MM.1S (cell line): ENCODE results near the gene WRAP73.
A peak's percentile ranks its signal among the peaks of the same experiment; 100 is the strongest.

Experiments used
- DNase-seq: peaks from one replicate; pipeline ENCODE4 v3.0.0-alpha.2; 2015
- H2AFZ ChIP-seq: fragments of 300-600 bp; sonication (generic); 2 replicates; pipeline ENCODE4 v1.6.0; 2016; ENCODE audit warnings: antibody characterized with exemption, low read length
- H3F3A ChIP-seq: fragments of 300-600 bp; sonication (generic); 2 replicates; pipeline ENCODE4 v1.6.1; 2016; ENCODE audit warnings: mild to moderate bottlenecking, antibody characterized with exemption, low read length, moderate library complexity, mixed read lengths; ENCODE audit not compliant: insufficient read depth
- H3K27ac ChIP-seq: fragments of 300-600 bp; sonication (generic); 2 replicates; pipeline ENCODE4 v1.5.1; 2016; ENCODE audit warnings: mild to moderate bottlenecking, low read length
- H3K27me3 ChIP-seq: fragments of 300-600 bp; sonication (generic); replicated peaks from 2 replicates; pipeline ENCODE4 v1.6.0; 2016; ENCODE audit warnings: low read length; ENCODE audit not compliant: insufficient read depth
- H3K36me3 ChIP-seq: fragments of 300-600 bp; sonication (generic); replicated peaks from 2 replicates; pipeline ENCODE4 v1.6.1; 2016; ENCODE audit warnings: mild to moderate bottlenecking, low read length, mixed read lengths; ENCODE audit not compliant: insufficient read depth
- H3K4me1 ChIP-seq: fragments of 300-600 bp; sonication (generic); 2 replicates; pipeline ENCODE4 v1.6.1; 2016; ENCODE audit warnings: low read length, mixed read lengths
- H3K4me2 ChIP-seq: fragments of 300-600 bp; sonication (generic); 2 replicates; pipeline ENCODE4 v1.6.0; 2016; ENCODE audit warnings: low read depth, low read length
- H3K4me3 ChIP-seq: fragments of 300-600 bp; sonication (generic); 2 replicates; pipeline ENCODE4 v1.5.1; 2016; ENCODE audit warnings: low read length, mixed read lengths
- H3K79me2 ChIP-seq: fragments of 300-600 bp; sonication (generic); 2 replicates; pipeline ENCODE4 v1.6.1; 2016; ENCODE audit warnings: mixed run types, low read length, mixed read lengths
- H3K9ac ChIP-seq: fragments of 300-600 bp; sonication (generic); 2 replicates; pipeline ENCODE4 v1.6.1; 2016; ENCODE audit warnings: low read length, mixed read lengths
- H3K9me2 ChIP-seq: fragments of 300-600 bp; sonication (generic); replicated peaks from 2 replicates; pipeline ENCODE4 v1.6.1; 2016; ENCODE audit warnings: mild to moderate bottlenecking, low read length, mixed read lengths; ENCODE audit not compliant: insufficient read depth
- H3K9me3 ChIP-seq: fragments of 300-600 bp; sonication (generic); replicated peaks from 2 replicates; pipeline ENCODE4 v1.6.1; 2016; ENCODE audit warnings: mild to moderate bottlenecking, low read length, mixed read lengths; ENCODE audit not compliant: insufficient read depth
- H4K20me1 ChIP-seq: fragments of 300-600 bp; sonication (generic); 2 replicates; pipeline ENCODE4 v1.6.1; 2016; ENCODE audit warnings: mild to moderate bottlenecking, low read length, moderate library complexity, mixed read lengths; ENCODE audit not compliant: insufficient read depth
- CTCF ChIP-seq: fragments of 300-600 bp; sonication (generic); IDR thresholded peaks from 2 replicates; pipeline ENCODE4 v1.5.1; 2016; ENCODE audit warnings: antibody characterized with exemption, low read length, mixed read lengths
- EZH2 ChIP-seq: fragments of 300-600 bp; sonication (generic); optimal IDR thresholded peaks from 2 replicates; pipeline ENCODE3; 2017; ENCODE audit warnings: low read depth, mild to moderate bottlenecking, antibody characterized with exemption, low read length, mixed read lengths
- EZH2phosphoT487 ChIP-seq: fragments of 300-600 bp; sonication (generic); IDR thresholded peaks from 2 replicates; pipeline ENCODE4 v1.6.1; 2018; ENCODE audit warnings: antibody characterized with exemption, low read length

Gene WRAP73

GRCh38 chr1:3695326-3696217 is 45.7 kb upstream of the WRAP73 start:
- Histone ChIP-seq H4K20me1 (no peaks in the 10 kb centered on the region), H3F3A (no peaks in the 10 kb centered on the region), H3K27me3 (no peaks in the 10 kb centered on the region), H3K4me2 (no peak overlapping the region), H3K79me2 (no peaks in the 10 kb centered on the region), H3K4me3 (no peak overlapping the region), H3K9me3 (no peaks in the 10 kb centered on the region), H3K9ac (no peak overlapping the region), H3K36me3 (no peaks in the 10 kb centered on the region), H2AFZ (no peak overlapping the region), H3K4me1 (no peaks in the 10 kb centered on the region), H3K9me2 (no peaks in the 10 kb centered on the region), H3K27ac (no peak overlapping the region)
- no peak for DNase-seq
- TF ChIP-seq CTCF (peak; percentile 25), EZH2 (no peak), EZH2phosphoT487 (no peak)

GRCh38 chr1:3693321-3693720 is 43.4 kb upstream of the WRAP73 start:
- Histone ChIP-seq H3K9me3 (no peaks in the 10 kb centered on the region), H3K4me2 (no peak overlapping the region), H3K9me2 (no peaks in the 10 kb centered on the region), H3K36me3 (no peaks in the 10 kb centered on the region), H3K27ac (no peak overlapping the region), H3K4me3 (no peak overlapping the region), H3K9ac (no peak overlapping the region), H2AFZ (no peak overlapping the region), H3K4me1 (no peaks in the 10 kb centered on the region), H3K27me3 (no peaks in the 10 kb centered on the region), H3F3A (no peaks in the 10 kb centered on the region), H4K20me1 (no peaks in the 10 kb centered on the region), H3K79me2 (no peaks in the 10 kb centered on the region)
- TF ChIP-seq EZH2: no peak
- TF ChIP-seq CTCF: no peak
- no peak for TF ChIP-seq EZH2phosphoT487
- DNase-seq: no peak

GRCh38 chr1:3692598-3692997 is 42.7 kb upstream of the WRAP73 start:
- no peaks in the 10 kb centered on the region for H3K36me3 ChIP-seq
- no peak overlapping the region for H2AFZ ChIP-seq
- no peaks in the 10 kb centered on the region for H3K4me1 ChIP-seq
- H3K4me2 ChIP-seq: no peak overlapping the region
- no peaks in the 10 kb centered on the region for H4K20me1 ChIP-seq
- H3K27me3 ChIP-seq: no peaks in the 10 kb centered on the region
- H3K4me3 ChIP-seq: no peak overlapping the region
- TF ChIP-seq EZH2 (no peak), EZH2phosphoT487 (no peak), CTCF (no peak)
- no peaks in the 10 kb centered on the region for H3K79me2 ChIP-seq
- H3K9me3 ChIP-seq: no peaks in the 10 kb centered on the region
- no peak overlapping the region for H3K27ac ChIP-seq
- no peaks in the 10 kb centered on the region for H3F3A ChIP-seq
- DNase-seq: no peak
- no peaks in the 10 kb centered on the region for H3K9me2 ChIP-seq
- H3K9ac ChIP-seq: no peak overlapping the region
